GM18499 (cell line): ENCODE measurements around the gene HCFC1.

ENCODE experiments used
- ATAC-seq: cut with Tn5 transposase; IDR thresholded peaks from one replicate; pipeline ENCODE4 v1.9.1; 2021; ENCODE audit warnings: moderate number of reproducible peaks; ENCODE audit not compliant: insufficient read depth, unreplicated experiment

The HCFC1 gene

GRCh38 chrX:153960786-153961185 is 10.8 kb downstream of the HCFC1 start:
- ATAC-seq: no peak

GRCh38 chrX:153960077-153960476 is 11.5 kb downstream of the HCFC1 start:
- no peak for ATAC-seq

- no peak for ATAC-seq
These were observed 12.0 kb downstream of the HCFC1 start for GRCh38 chrX:153959649-153960048.

GRCh38 chrX:153958605-153959004 is 13.0 kb downstream of the HCFC1 start:
- ATAC-seq: no peak

- ATAC-seq: no peak
These were observed 14.4 kb downstream of the HCFC1 start for GRCh38 chrX:153957224-153957623.

- no peak for ATAC-seq
These were observed 15.3 kb downstream of the HCFC1 start for GRCh38 chrX:153956044-153956907.

GRCh38 chrX:153955228-153955732 is 16.3 kb downstream of the HCFC1 start:
- ATAC-seq: no peak

GRCh38 chrX:153954558-153955227 is 16.9 kb downstream of the HCFC1 start:
- ATAC-seq: no peak

- no peak for ATAC-seq
These were observed 17.6 kb downstream of the HCFC1 start for GRCh38 chrX:153953892-153954557.

- ATAC-seq: no peak
These were observed 18.2 kb downstream of the HCFC1 start for GRCh38 chrX:153953342-153953830.

- no peak for ATAC-seq
These were observed 19.1 kb downstream of the HCFC1 start for GRCh38 chrX:153952373-153953026.

- no peak for ATAC-seq
These were observed 19.8 kb downstream of the HCFC1 start for GRCh38 chrX:153951683-153952372.

- no peak for ATAC-seq
These were observed 21.5 kb downstream of the HCFC1 start for GRCh38 chrX:153950127-153950526.

GRCh38 chrX:153948847-153949805 is 22.5 kb downstream of the HCFC1 start:
- ATAC-seq: no peak

GRCh38 chrX:153948002-153948466 is 23.6 kb downstream of the HCFC1 start:
- no peak for ATAC-seq

GRCh38 chrX:153947009-153947769 is 24.4 kb downstream of the HCFC1 start:
- no peak for ATAC-seq
